ENCODE data around the gene UTS2R. TPM values are rescaled to one million over a fixed set of nuclear protein-coding genes. Genes with fewer than 3 reads are reported as not detected.

The UTS2R gene
- total RNA-seq, 4 donors from 2014 or later = not detected

DNA sequence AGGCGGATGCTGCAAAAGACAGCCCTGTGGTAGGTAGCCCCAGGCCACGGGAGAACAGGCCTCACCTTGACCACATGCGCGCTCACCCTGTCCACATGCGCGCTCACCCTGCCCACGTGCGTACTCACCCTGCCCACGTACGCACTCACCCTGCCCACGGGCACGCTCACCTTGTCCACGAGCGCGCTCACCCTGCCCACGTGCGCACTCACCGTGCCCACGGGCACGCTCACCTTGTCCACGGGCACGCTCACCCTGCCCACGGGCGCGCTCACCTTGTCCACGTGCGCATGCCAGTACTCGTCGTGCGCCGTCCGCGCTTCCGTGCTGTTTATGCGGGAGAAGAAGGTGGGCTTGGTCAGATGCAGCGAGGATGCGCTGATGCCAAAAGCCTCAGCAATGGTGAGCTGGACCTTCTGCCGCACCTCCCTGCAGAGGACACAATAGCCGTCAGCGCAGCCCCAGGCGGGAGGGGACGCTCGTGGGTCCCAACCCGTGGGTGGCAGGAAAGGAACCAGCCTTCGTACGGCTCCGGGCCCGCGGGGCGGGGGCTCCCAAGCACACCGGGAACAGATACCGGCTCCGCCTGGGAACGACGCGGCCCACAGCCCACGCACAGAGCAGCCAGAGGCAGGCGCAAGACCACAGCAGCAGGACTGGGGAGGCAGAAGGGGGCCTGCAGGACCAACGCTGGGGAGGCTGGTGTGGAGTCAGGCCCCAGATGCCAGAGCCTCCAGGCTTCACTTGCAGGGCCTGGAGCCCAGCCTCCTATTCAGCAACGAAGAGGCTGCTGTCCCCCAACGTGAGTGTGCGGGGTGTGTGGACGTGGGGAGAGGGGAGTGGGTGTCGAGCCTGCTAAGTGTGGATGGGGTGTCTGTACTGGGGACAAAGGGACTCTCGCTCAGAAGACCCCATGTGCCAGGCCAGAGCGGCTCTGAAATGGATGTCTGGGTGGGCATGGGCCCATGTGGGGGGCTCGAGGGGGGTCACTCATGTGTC lies 32.4 kb downstream of the UTS2R start:
- TF ChIP-seq POLR2A (IDR thresholded peaks at IDR 0.05) (no peak), POLR2AphosphoS5 (IDR thresholded peaks at IDR 0.05) (no peak), EP300 (IDR thresholded peaks at IDR 0.05) (no peak), CTCF (IDR thresholded peaks at IDR 0.05) (no peak)
- no peaks in the 10 kb centered on the region for H3K27me3 ChIP-seq
- 91% methylated on average over 20 to 22 of the region's 67 CpGs for WGBS, 2 donors (ENCODE audit: low coverage in 1 of 2)
- no peak overlapping the region for H3K4me3 ChIP-seq
- H3K4me1 ChIP-seq = peaks cover 0 to 13% (median 7%) of the 10 kb centered on the region in 3 donors
- no peak overlapping the region for H3K27ac ChIP-seq
- peaks cover 0 to 92% of the 10 kb centered on the region in 2 donors for H3K36me3 ChIP-seq
- no peak for ATAC-seq
- no peaks in the 10 kb centered on the region for H3K9me3 ChIP-seq

DNA sequence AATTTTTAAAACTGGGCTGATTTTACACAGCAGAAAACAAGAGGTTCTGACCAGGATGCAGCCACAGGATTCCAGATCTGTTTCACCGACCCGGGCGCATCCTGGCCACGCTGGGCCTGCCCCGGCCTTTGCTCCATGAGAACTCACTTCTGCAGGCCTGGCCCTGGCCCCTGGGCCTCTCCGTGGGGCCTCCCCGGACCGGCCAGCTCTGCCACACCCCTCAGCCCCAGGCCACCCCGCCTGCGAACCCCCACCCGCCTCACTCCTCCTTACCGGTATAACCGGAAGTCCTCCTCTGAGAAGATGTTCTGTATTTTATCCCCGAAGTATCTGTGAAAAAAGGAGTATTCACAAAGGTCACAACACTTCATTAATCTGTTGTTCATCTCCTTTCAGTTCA lies 33.5 kb downstream of the UTS2R start:
- Histone ChIP-seq H3K27me3 (no peaks in the 10 kb centered on the region), H3K9me3 (no peaks in the 10 kb centered on the region), H3K27ac (no peak overlapping the region), H3K4me1 (peaks cover 0 to 3% (median 0%) of the 10 kb centered on the region in 3 donors), H3K36me3 (peaks cover 0 to 93% of the 10 kb centered on the region in 2 donors), H3K4me3 (no peak overlapping the region)
- WGBS, 2 donors (ENCODE audit: low coverage in 1 of 2) = 100% methylated on average over 1 of the region's 14 CpGs; no CpG with 5 or more reads in 1 of the 2 donors
- TF ChIP-seq POLR2AphosphoS5 (IDR thresholded peaks at IDR 0.05) (no peak), EP300 (IDR thresholded peaks at IDR 0.05) (no peak), POLR2A (IDR thresholded peaks at IDR 0.05) (no peak), CTCF (IDR thresholded peaks at IDR 0.05) (no peak)
- ATAC-seq = no peak

GRCh38 chr17:82406131-82406671 lies 34.6 kb downstream of the UTS2R start:
- TF ChIP-seq POLR2A (IDR thresholded peaks at IDR 0.05) = no peak
- no peak for TF ChIP-seq EP300 (IDR thresholded peaks at IDR 0.05)
- no peak for TF ChIP-seq POLR2AphosphoS5 (IDR thresholded peaks at IDR 0.05)
- no peak for TF ChIP-seq CTCF (IDR thresholded peaks at IDR 0.05)
- no peaks in the 10 kb centered on the region for H3K27me3 ChIP-seq
- ATAC-seq = no peak
- no peaks in the 10 kb centered on the region for H3K4me1 ChIP-seq
- H3K4me3 ChIP-seq = no peak overlapping the region
- H3K27ac ChIP-seq = no peak overlapping the region
- H3K36me3 ChIP-seq = peaks cover 0 to 94% of the 10 kb centered on the region in 2 donors
- 94 to 98% methylated on average over 6 to 10 of the region's 14 CpGs for WGBS, 2 donors (ENCODE audit: low coverage in 1 of 2)
- H3K9me3 ChIP-seq = no peaks in the 10 kb centered on the region

- ATAC-seq = no peak
Observed at GRCh38 chr17:82407255-82407654, 35.7 kb downstream of the UTS2R start.

More at GRCh38 chr17:82407255-82407654, 35.7 kb downstream of the UTS2R start:
- Histone ChIP-seq H3K4me3 (no peak overlapping the region), H3K27me3 (no peaks in the 10 kb centered on the region), H3K27ac (no peak overlapping the region), H3K36me3 (peaks cover 0 to 87% of the 10 kb centered on the region in 2 donors), H3K9me3 (no peaks in the 10 kb centered on the region), H3K4me1 (no peaks in the 10 kb centered on the region)
- WGBS, 2 donors (ENCODE audit: low coverage in 1 of 2) = 84% methylated on average over 10 of the region's 13 CpGs; no CpG with 5 or more reads in 1 of the 2 donors
- TF ChIP-seq EP300 (IDR thresholded peaks at IDR 0.05) (no peak), POLR2AphosphoS5 (IDR thresholded peaks at IDR 0.05) (no peak), CTCF (IDR thresholded peaks at IDR 0.05) (no peak), POLR2A (IDR thresholded peaks at IDR 0.05) (no peak)
